Measurements from ENCODE around the gene SLC39A11.

GRCh38 chr17:73020110-73020509 lies 72.4 kb downstream of the SLC39A11 start:
- TF ChIP-seq CTCF (conservative IDR thresholded peaks at IDR 0.05; ENCODE audit: low read depth, low read length) (no peak), EZH2 (IDR thresholded peaks at IDR 0.05; ENCODE audit: borderline replicate concordance, low read depth, low read length, poor library complexity, severe bottlenecking) (no peak)
